KMS-11 (cell line): ENCODE results near the gene SMURF1.

ENCODE experiments used
- H2AFZ ChIP-seq: fragments of 200-600 bp; sonication (generic); 2 replicates; pipeline ENCODE4 v1.6.1; 2016; ENCODE audit warnings: antibody characterized with exemption, mixed run types, low read depth
- H3K27ac ChIP-seq: fragments of 200-600 bp; sonication (generic); 2 replicates; pipeline ENCODE4 v1.6.1; 2016; ENCODE audit warnings: mild to moderate bottlenecking, mixed run types
- H3K27me3 ChIP-seq: fragments of 200-600 bp; sonication (generic); 2 replicates; pipeline ENCODE4 v1.6.1; 2017; ENCODE audit warnings: mild to moderate bottlenecking, low read depth, mixed run types, moderate library complexity; ENCODE audit not compliant: insufficient read depth
- H3K36me3 ChIP-seq: fragments of 200-600 bp; sonication (generic); 2 replicates; pipeline ENCODE4 v1.6.1; 2017; ENCODE audit warnings: mild to moderate bottlenecking, mixed run types; ENCODE audit not compliant: insufficient read depth
- H3K4me1 ChIP-seq: fragments of 200-600 bp; sonication (generic); 2 replicates; pipeline ENCODE4 v1.6.1; 2016; ENCODE audit warnings: mild to moderate bottlenecking, low read depth, mixed run types; ENCODE audit not compliant: poor library complexity, severe bottlenecking
- H3K4me2 ChIP-seq: fragments of 200-600 bp; sonication (generic); 2 replicates; pipeline ENCODE4 v1.7.0; 2016; ENCODE audit warnings: mild to moderate bottlenecking, mixed run types
- H3K4me3 ChIP-seq: fragments of 200-600 bp; sonication (generic); IDR thresholded peaks from 2 replicates; pipeline ENCODE4 v1.6.1; 2017; ENCODE audit warnings: low read depth, low read length, mixed read lengths; ENCODE audit not compliant: insufficient read depth
- H3K79me2 ChIP-seq: fragments of 200-600 bp; sonication (generic); 2 replicates; pipeline ENCODE4 v1.6.1; 2016; ENCODE audit warnings: low read depth, mixed run types; ENCODE audit not compliant: insufficient read depth
- H3K9ac ChIP-seq: fragments of 200-600 bp; sonication (generic); 2 replicates; pipeline ENCODE4 v1.6.1; 2016; ENCODE audit warnings: mild to moderate bottlenecking, mixed run types
- H4K20me1 ChIP-seq: fragments of 200-600 bp; sonication (generic); 2 replicates; pipeline ENCODE4 v1.6.1; 2016; ENCODE audit warnings: mild to moderate bottlenecking, mixed run types; ENCODE audit not compliant: insufficient read depth
- TF ChIP-seq, protein P1 (sequence below): fragments of 200-600 bp; sonication (generic); conservative IDR thresholded peaks from 2 replicates; pipeline ENCODE4 v1.6.1; 2017; ENCODE audit warnings: low read depth, mild to moderate bottlenecking, antibody characterized with exemption, low read length, moderate library complexity, mixed read lengths

SMURF1 gene

GRCh38 chr7:98984126-98984525 is 159.8 kb downstream of the SMURF1 start:
- Histone ChIP-seq H3K27me3 (no peaks in the 10 kb centered on the region), H4K20me1 (no peaks in the 10 kb centered on the region), H3K79me2 (no peaks in the 10 kb centered on the region; the same call in 1 of the 2 replicates), H3K27ac (no peak overlapping the region), H2AFZ (no peak overlapping the region), H3K36me3 (peaks cover 40% of the 10 kb centered on the region; the same call in 1 of the 2 replicates), H3K4me1 (no peaks in the 10 kb centered on the region), H3K4me2 (no peak overlapping the region), H3K4me3 (no peak overlapping the region), H3K9ac (no peak overlapping the region)
- TF ChIP-seq, protein P1, sequence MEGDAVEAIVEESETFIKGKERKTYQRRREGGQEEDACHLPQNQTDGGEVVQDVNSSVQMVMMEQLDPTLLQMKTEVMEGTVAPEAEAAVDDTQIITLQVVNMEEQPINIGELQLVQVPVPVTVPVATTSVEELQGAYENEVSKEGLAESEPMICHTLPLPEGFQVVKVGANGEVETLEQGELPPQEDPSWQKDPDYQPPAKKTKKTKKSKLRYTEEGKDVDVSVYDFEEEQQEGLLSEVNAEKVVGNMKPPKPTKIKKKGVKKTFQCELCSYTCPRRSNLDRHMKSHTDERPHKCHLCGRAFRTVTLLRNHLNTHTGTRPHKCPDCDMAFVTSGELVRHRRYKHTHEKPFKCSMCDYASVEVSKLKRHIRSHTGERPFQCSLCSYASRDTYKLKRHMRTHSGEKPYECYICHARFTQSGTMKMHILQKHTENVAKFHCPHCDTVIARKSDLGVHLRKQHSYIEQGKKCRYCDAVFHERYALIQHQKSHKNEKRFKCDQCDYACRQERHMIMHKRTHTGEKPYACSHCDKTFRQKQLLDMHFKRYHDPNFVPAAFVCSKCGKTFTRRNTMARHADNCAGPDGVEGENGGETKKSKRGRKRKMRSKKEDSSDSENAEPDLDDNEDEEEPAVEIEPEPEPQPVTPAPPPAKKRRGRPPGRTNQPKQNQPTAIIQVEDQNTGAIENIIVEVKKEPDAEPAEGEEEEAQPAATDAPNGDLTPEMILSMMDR, result no peak

DNA sequence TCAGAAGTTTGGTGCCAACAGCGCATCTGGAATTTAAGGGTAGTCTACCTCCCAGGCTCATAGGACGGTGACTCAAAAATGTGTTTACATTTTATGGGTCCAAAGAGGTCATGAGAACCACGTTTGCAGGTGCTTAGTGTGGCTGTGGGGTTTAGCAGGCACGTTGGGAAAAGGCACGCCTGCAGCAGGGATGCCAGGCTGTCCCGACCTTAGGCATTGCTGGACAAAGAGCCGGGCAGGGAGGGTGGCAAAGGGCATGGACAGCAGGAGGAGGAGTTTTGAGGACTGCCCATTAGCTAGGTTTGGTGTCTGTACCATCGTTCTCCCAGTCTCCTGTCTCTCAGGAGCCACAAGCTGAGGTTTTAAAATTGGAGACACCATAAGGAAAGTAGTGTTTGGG is 161.2 kb downstream of the SMURF1 start:
- TF ChIP-seq, protein P1, result no peak
- H3K9ac ChIP-seq, result no peak overlapping the region
- H3K79me2 ChIP-seq, result no peaks in the 10 kb centered on the region; the same call in 1 of the 2 replicates
- no peak overlapping the region for H3K4me3 ChIP-seq
- no peaks in the 10 kb centered on the region for H3K4me1 ChIP-seq
- no peak overlapping the region for H2AFZ ChIP-seq
- no peaks in the 10 kb centered on the region for H4K20me1 ChIP-seq
- no peak overlapping the region for H3K27ac ChIP-seq
- H3K27me3 ChIP-seq, result no peaks in the 10 kb centered on the region
- peaks cover 50% of the 10 kb centered on the region; the same call in 1 of the 2 replicates for H3K36me3 ChIP-seq
- no peak overlapping the region for H3K4me2 ChIP-seq

GRCh38 chr7:98981701-98982100 is 162.2 kb downstream of the SMURF1 start:
- H4K20me1 ChIP-seq, result no peaks in the 10 kb centered on the region
- H3K79me2 ChIP-seq, result no peaks in the 10 kb centered on the region; the same call in 1 of the 2 replicates
- H3K4me3 ChIP-seq, result no peak overlapping the region
- H3K9ac ChIP-seq, result no peak overlapping the region
- H3K4me2 ChIP-seq, result no peak overlapping the region
- TF ChIP-seq, protein P1, result no peak
- H3K27ac ChIP-seq, result no peak overlapping the region
- no peaks in the 10 kb centered on the region for H3K4me1 ChIP-seq
- no peaks in the 10 kb centered on the region for H3K27me3 ChIP-seq
- H2AFZ ChIP-seq, result no peak overlapping the region
- peaks cover 45% of the 10 kb centered on the region; the same call in 1 of the 2 replicates for H3K36me3 ChIP-seq

DNA sequence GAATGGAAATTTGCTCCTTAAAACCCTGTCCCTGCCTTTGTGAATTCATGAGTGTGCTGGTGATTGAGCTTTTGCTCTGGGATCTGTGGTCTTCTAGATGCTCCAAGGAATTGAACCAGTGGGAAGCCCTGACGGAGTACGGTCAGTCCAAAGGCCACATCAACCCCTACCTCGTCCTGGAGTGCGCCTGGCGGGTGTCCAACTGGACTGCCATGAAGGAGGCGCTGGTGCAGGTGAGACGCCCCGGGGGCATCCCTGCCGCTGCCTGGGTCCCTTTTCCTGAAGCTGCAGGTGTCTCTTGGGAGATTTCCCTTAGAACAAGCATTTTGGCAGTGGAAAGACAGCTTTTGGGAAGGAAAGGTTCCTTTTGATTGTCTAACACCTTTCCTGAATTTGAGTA is 165.2 kb downstream of the SMURF1 start:
- H3K27ac ChIP-seq, result no peak overlapping the region
- H2AFZ ChIP-seq, result no peak overlapping the region
- H3K36me3 ChIP-seq, result peaks cover 40% of the 10 kb centered on the region; the same call in 1 of the 2 replicates
- H4K20me1 ChIP-seq, result no peaks in the 10 kb centered on the region
- TF ChIP-seq, protein P1, result no peak
- no peaks in the 10 kb centered on the region for H3K27me3 ChIP-seq
- H3K4me2 ChIP-seq, result no peak overlapping the region
- H3K4me1 ChIP-seq, result no peaks in the 10 kb centered on the region
- no peak overlapping the region for H3K4me3 ChIP-seq
- no peaks in the 10 kb centered on the region for H3K79me2 ChIP-seq
- no peak overlapping the region for H3K9ac ChIP-seq
